OCI-LY3 (cell line): Measurements from ENCODE around the gene HBA1.

Experiments
- CTCF ChIP-seq: fragments of 200-600, 300-600 bp; sonication (generic); IDR thresholded peaks from 2 replicates; pipeline ENCODE4 v1.5.1; 2014; ENCODE audit warnings: antibody characterized with exemption, low read length, low read depth
- EZH2phosphoT487 ChIP-seq: fragments of 200-600 bp; shearing (Covaris generic); IDR thresholded peaks from 2 replicates; pipeline ENCODE4 v1.6.1; 2018; ENCODE audit warnings: antibody characterized with exemption, mixed run types, low read depth

GRCh38 chr16:142405-142967 lies 34.0 kb upstream of the HBA1 start:
- TF ChIP-seq CTCF, result no peak
- TF ChIP-seq EZH2phosphoT487, result no peak
